ENCODE results near the gene C2orf92.

Gene C2orf92

DNA sequence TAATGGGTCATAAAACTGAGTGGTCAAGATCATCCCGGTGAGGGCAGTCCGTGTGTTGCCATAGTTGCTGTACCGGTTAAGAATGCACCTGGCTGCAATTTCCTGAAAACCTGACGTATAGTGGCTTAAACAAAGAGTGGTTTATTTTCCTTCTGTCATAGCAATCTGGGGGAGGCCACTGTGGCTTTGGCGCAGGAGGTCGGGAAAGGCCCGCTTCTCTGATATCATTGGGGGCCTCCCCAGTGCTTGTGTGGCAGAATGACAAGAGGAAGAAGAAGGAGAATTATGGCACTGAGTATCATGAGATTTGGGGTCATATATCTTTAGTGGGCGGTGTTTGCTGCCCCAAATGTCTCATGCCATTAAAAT, 4.4 kb downstream of the C2orf92 start:
- Histone ChIP-seq H3K79me2 (ENCODE audit: control insufficient read depth, low read length) (no peaks in the 10 kb centered on the region), H3K27ac (ENCODE audit: low read depth, low read length) (no peak overlapping the region), H3K9me3 (ENCODE audit: control insufficient read depth, insufficient read depth, low read length) (no peaks in the 10 kb centered on the region), H4K20me1 (ENCODE audit: control insufficient read depth, insufficient read depth, low read depth, low read length) (no peaks in the 10 kb centered on the region), H3K27me3 (ENCODE audit: control insufficient read depth, low read length) (no peaks in the 10 kb centered on the region; the same call in 1 of the 2 replicates), H3K9me2 (replicated peaks; ENCODE audit: control insufficient read depth, low read length) (no peaks in the 10 kb centered on the region), H3K4me2 (ENCODE audit: low read length) (no peak overlapping the region), H3K36me3 (ENCODE audit: control insufficient read depth, low read length) (no peaks in the 10 kb centered on the region), H3K4me1 (ENCODE audit: control insufficient read depth, low read length) (peaks cover 3% of the 10 kb centered on the region; the same call in 1 of the 2 replicates), H3F3A (ENCODE audit: control insufficient read depth, insufficient read depth) (no peaks in the 10 kb centered on the region), H3K4me3 (ENCODE audit: low read length) (no peak overlapping the region)
- TF ChIP-seq CTCF (IDR thresholded peaks at IDR 0.05; ENCODE audit: low read depth, low read length, poor library complexity, severe bottlenecking) (no peak), EZH2phosphoT487 (IDR thresholded peaks at IDR 0.05; ENCODE audit: borderline replicate concordance, low read length) (no peak)

DNA sequence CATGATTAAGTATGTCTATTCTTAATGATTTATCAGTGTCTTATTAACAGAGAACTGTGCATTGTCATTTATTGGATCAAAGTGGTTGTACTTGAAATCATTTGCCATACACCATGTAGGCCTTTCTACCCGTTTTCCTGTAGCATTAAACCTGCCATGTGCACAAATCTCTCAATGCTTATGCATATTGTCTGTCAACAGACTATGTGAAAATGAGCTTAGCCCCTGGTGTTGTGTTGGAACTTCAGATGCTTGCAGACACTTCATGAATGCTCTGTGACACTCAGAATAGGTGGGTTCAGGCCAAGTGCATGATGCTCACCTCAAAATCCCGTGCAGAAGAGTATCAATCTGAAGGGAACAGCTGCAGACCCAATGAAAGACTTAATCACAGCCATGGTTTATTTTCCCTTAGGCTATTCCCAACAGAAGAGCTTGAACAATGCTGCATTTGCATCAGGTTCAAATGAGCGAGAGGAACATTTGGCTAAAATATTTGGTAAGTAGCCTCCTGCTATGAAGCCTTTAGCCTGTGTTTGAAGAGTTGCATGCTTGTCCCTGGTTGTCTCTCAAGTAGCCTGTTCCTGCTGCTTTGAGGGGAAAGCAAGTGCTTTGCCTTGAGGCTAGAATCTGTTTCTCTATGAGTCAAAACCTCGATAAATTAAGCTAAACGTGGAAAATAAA, 6.1 kb downstream of the C2orf92 start:
- Histone ChIP-seq H3K4me3 (ENCODE audit: low read length) (no peak overlapping the region), H3K9me3 (ENCODE audit: control insufficient read depth, insufficient read depth, low read length) (no peaks in the 10 kb centered on the region), H3K27me3 (ENCODE audit: control insufficient read depth, low read length) (no peaks in the 10 kb centered on the region; the same call in 1 of the 2 replicates), H3K4me1 (ENCODE audit: control insufficient read depth, low read length) (peaks cover 3% of the 10 kb centered on the region; the same call in 1 of the 2 replicates), H3K79me2 (ENCODE audit: control insufficient read depth, low read length) (no peaks in the 10 kb centered on the region), H3K4me2 (ENCODE audit: low read length) (no peak overlapping the region), H3K27ac (ENCODE audit: low read depth, low read length) (no peak overlapping the region), H3K36me3 (ENCODE audit: control insufficient read depth, low read length) (no peaks in the 10 kb centered on the region), H3K9me2 (replicated peaks; ENCODE audit: control insufficient read depth, low read length) (no peaks in the 10 kb centered on the region), H4K20me1 (ENCODE audit: control insufficient read depth, insufficient read depth, low read depth, low read length) (no peaks in the 10 kb centered on the region), H3F3A (ENCODE audit: control insufficient read depth, insufficient read depth) (no peaks in the 10 kb centered on the region)
- TF ChIP-seq EZH2phosphoT487 (IDR thresholded peaks at IDR 0.05; ENCODE audit: borderline replicate concordance, low read length) (no peak), CTCF (IDR thresholded peaks at IDR 0.05; ENCODE audit: low read depth, low read length, poor library complexity, severe bottlenecking) (no peak)

- Histone ChIP-seq H3K4me1 (ENCODE audit: control insufficient read depth, low read length) (peaks cover 3% of the 10 kb centered on the region; the same call in 1 of the 2 replicates), H3K27me3 (ENCODE audit: control insufficient read depth, low read length) (no peaks in the 10 kb centered on the region; the same call in 1 of the 2 replicates), H3F3A (ENCODE audit: control insufficient read depth, insufficient read depth) (no peaks in the 10 kb centered on the region), H3K36me3 (ENCODE audit: control insufficient read depth, low read length) (no peaks in the 10 kb centered on the region), H3K4me2 (ENCODE audit: low read length) (no peak overlapping the region), H3K79me2 (ENCODE audit: control insufficient read depth, low read length) (no peaks in the 10 kb centered on the region), H3K9me3 (ENCODE audit: control insufficient read depth, insufficient read depth, low read length) (no peaks in the 10 kb centered on the region), H3K4me3 (ENCODE audit: low read length) (no peak overlapping the region), H4K20me1 (ENCODE audit: control insufficient read depth, insufficient read depth, low read depth, low read length) (no peaks in the 10 kb centered on the region), H3K27ac (ENCODE audit: low read depth, low read length) (no peak overlapping the region), H3K9me2 (replicated peaks; ENCODE audit: control insufficient read depth, low read length) (no peaks in the 10 kb centered on the region)
- TF ChIP-seq CTCF (IDR thresholded peaks at IDR 0.05; ENCODE audit: low read depth, low read length, poor library complexity, severe bottlenecking) (no peak), EZH2phosphoT487 (IDR thresholded peaks at IDR 0.05; ENCODE audit: borderline replicate concordance, low read length) (no peak)
These were observed 7.1 kb downstream of the C2orf92 start for GRCh38 chr2:97676620-97677019.
